Coronary artery (tissue), 2 donors: ENCODE data around the gene RABL6.

ENCODE experiments used
- DNase-seq: peaks from one replicate; pipeline ENCODE4 v3.0.0-alpha.2; 2017; ENCODE audit warnings: low spot score
- H3K27ac ChIP-seq, 2 donors: fragments of 200-600 bp; sonication (generic); one replicate each; pipeline ENCODE4 v1.5.1; 2016 to 2019
- H3K4me3 ChIP-seq: fragments of 200-600 bp; sonication (generic); 2 replicates; pipeline ENCODE4 v1.5.1; 2016; ENCODE audit warnings: mild to moderate bottlenecking, moderate library complexity
- TF ChIP-seq, protein P1 (sequence below): fragments of 200-600 bp; sonication (generic); IDR thresholded peaks from one replicate; pipeline ENCODE4 v1.5.1; 2019; ENCODE audit warnings: antibody characterized with exemption

The RABL6 gene

DNA sequence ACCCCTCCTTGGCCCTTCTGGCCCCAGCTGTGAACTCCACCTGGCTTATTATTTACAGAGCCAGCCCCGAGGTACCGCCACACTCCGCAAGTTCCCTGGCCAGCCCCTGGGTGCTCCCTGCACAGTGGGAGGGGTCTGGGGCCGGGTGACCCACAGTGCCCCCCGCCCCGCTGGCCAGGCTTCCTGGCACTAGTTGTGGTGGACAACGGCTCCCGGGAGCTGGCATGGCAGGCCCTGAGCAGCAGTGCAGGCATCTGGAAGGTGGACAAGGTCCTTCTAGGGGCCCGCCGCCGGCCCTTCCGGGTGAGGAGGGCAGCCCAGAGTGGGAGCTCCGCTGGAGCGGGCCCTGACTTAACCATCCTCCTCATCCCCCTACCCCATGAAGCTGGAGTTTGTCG is 48.3 kb downstream of the RABL6 start:
- TF ChIP-seq, protein P1, sequence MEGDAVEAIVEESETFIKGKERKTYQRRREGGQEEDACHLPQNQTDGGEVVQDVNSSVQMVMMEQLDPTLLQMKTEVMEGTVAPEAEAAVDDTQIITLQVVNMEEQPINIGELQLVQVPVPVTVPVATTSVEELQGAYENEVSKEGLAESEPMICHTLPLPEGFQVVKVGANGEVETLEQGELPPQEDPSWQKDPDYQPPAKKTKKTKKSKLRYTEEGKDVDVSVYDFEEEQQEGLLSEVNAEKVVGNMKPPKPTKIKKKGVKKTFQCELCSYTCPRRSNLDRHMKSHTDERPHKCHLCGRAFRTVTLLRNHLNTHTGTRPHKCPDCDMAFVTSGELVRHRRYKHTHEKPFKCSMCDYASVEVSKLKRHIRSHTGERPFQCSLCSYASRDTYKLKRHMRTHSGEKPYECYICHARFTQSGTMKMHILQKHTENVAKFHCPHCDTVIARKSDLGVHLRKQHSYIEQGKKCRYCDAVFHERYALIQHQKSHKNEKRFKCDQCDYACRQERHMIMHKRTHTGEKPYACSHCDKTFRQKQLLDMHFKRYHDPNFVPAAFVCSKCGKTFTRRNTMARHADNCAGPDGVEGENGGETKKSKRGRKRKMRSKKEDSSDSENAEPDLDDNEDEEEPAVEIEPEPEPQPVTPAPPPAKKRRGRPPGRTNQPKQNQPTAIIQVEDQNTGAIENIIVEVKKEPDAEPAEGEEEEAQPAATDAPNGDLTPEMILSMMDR: no peak
- no peak for DNase-seq
- no peak overlapping the region for H3K27ac ChIP-seq
- H3K4me3 ChIP-seq: no peak overlapping the region

DNA sequence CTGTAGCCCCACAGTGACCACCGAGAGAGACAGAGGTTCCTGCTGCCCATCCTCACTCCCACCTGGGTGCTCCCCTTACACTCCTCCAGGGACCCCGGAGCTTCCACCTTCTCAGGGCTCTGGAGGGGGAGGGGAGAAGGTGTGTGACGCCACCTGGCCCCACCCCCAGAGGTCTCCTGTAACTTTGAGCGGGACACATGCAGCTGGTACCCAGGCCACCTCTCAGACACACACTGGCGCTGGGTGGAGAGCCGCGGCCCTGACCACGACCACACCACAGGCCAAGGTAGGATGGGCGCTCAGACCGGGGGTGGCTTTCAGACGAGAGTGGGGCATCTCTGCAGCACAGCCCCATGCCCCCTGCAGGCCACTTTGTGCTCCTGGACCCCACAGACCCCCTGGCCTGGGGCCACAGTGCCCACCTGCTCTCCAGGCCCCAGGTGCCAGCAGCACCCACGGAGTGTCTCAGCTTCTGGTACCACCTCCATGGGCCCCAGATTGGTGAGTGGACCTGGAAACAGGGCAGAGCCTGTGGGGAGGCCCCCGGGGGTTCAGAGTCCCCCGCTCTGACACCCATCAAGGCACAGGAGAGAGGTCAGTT is 48.9 kb downstream of the RABL6 start:
- H3K27ac ChIP-seq: no peak overlapping the region
- TF ChIP-seq, protein P1: no peak
- no peak for DNase-seq

DNA sequence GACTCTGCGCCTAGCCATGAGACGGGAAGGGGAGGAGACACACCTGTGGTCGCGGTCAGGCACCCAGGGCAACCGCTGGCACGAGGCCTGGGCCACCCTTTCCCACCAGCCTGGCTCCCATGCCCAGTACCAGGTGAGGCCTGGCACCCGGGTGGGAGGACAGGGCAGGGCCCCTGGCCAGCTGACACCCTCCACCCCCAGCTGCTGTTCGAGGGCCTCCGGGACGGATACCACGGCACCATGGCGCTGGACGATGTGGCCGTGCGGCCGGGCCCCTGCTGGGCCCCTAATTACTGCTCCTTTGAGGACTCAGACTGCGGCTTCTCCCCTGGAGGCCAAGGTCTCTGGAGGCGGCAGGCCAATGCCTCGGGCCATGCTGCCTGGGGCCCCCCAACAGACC is 49.4 kb downstream of the RABL6 start:
- no peak overlapping the region for H3K27ac ChIP-seq
- H3K4me3 ChIP-seq: no peak overlapping the region
- TF ChIP-seq, protein P1: no peak
- DNase-seq: no peak

More for the DNA sequence above, 48.9 kb downstream of the RABL6 start:
- H3K4me3 ChIP-seq: no peak overlapping the region

DNA sequence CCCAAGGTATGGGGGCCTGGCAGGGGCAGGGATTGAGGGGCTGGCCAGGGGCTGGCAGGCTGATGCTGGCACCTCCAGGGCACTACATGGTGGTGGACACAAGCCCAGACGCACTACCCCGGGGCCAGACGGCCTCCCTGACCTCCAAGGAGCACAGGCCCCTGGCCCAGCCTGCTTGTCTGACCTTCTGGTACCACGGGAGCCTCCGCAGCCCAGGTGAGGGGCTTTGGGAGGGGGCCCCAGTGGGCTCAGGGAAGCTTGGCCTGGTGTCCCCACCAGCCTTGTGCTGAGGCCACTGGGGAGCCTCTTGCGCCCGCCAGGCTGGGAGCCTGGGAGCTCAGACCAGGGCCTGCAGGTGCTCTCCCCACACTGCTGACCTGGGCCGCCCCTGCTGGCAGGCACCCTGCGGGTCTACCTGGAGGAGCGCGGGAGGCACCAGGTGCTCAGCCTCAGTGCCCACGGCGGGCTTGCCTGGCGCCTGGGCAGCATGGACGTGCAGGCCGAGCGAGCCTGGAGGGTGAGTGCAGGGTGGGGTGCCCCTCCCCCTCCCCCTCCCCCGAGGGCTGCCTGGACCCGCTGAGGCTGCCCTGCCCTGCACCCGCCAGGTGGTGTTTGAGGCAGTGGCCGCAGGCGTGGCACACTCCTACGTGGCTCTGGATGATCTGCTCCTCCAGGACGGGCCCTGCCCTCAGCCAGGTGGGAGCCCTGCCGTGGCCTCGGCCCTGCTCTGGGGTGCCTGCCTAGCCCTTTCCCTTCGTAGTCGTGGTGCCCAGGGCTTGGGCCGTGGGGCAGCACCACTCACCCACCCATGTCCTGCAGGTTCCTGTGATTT is 50.0 kb downstream of the RABL6 start:
- TF ChIP-seq, protein P1: no peak
- H3K27ac ChIP-seq: no peak overlapping the region
- peak; percentile 75 for DNase-seq
- no peak overlapping the region for H3K4me3 ChIP-seq

DNA sequence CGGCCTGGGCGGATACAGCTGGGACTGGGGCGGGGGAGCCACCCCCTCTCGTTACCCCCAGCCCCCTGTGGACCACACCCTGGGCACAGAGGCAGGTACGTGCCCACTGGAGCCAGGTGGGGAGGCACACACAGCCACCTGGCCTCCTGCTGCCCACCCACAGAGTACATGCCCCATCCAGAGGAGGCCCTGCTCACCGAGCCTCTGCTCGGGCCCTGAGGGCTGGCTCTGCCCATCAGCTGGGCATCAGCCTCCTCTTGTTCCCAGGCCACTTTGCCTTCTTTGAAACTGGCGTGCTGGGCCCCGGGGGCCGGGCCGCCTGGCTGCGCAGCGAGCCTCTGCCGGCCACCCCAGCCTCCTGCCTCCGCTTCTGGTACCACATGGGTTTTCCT is 50.7 kb downstream of the RABL6 start:
- H3K4me3 ChIP-seq: no peak overlapping the region
- no peak for DNase-seq
- peak overlapping the region; percentile 20 to 37 for H3K27ac ChIP-seq
- TF ChIP-seq, protein P1: no peak

DNA sequence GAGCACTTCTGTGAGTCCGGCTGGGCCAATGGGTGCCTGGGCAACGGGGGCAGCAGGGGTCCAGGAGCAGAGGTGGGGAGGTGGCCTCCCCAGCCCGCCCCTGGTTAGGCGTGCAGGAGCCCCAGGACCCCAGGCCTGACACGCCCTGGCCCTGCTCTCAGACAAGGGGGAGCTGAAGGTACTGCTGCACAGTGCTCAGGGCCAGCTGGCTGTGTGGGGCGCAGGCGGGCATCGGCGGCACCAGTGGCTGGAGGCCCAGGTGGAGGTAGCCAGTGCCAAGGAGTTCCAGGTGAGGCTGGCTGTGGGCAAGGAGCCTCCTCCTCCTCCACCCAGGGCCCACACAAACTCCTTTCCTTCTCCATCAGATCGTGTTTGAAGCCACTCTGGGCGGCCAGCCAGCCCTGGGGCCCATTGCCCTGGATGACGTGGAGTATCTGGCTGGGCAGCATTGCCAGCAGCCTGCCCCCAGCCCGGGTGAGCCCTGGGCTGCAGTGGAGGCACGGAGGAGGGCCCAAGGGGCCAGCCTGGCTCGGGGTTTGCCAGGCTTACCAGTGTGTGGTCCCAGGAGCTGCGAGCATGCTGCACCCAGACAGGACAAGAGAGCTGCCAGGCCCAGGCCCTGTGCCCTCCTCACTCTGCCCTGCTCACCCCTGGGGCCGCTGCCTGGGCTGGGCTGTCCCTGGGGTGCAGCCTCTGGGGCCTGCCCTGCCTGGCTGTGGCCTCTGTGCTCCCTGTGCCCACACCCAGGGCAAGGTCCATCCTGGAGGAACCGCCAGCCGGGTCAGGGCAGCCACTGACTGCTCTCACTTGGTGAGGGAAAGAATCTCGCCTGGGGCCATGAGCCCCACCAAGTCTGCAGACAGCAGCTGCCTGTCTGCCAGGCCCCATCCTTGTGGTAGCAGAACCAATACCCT is 51.4 kb downstream of the RABL6 start:
- Histone ChIP-seq H3K27ac (peak overlapping the region; percentile 20 to 37), H3K4me3 (no peak overlapping the region)
- TF ChIP-seq, protein P1: no peak
- peak; percentile 74 for DNase-seq
